Colonic mucosa (tissue), 4 donors: ENCODE results near the gene PLPP4. TPM values are rescaled to one million over a fixed set of nuclear protein-coding genes. Genes with fewer than 3 reads are reported as not detected.

ENCODE experiments used
- DNase-seq: peaks from one replicate; pipeline ENCODE4 v3.0.0-alpha.2; 2020
- H3K27ac ChIP-seq: fragments of 200-600 bp; one replicate; pipeline ENCODE4 v1.8.0; 2021
- H3K27me3 ChIP-seq: fragments of 200-600 bp; one replicate; pipeline ENCODE4 v1.8.0; 2021
- H3K36me3 ChIP-seq: fragments of 200-600 bp; one replicate; pipeline ENCODE4 v1.8.0; 2021
- H3K4me1 ChIP-seq: fragments of 200-600 bp; one replicate; pipeline ENCODE4 v1.8.0; 2021; ENCODE audit warnings: mild to moderate bottlenecking
- H3K4me3 ChIP-seq: fragments of 200-600 bp; one replicate; pipeline ENCODE4 v1.8.0; 2021
- H3K9ac ChIP-seq, 2 donors: one replicate each; pipeline ENCODE4 v1.7.0; 2013; ENCODE audit warnings: control low read depth in 2 of 2, low read depth in 2 of 2, low read length in 2 of 2
- H3K9me3 ChIP-seq: fragments of 200-600 bp; one replicate; pipeline ENCODE4 v1.8.0; 2021
- intact Hi-C: fragments of 100-400 bp; cut with DNase I; formaldehyde crosslinking; loops from one replicate; pipeline ENCODE4 v1.14.1; 2022
- total RNA-seq, 2 donors: library from RNA; stranded (reverse); fragmentation: NEBNext Ultra II Directional in 1 of 2; extraction: Animal tissue kit (Norgen Biotek cat#: 25700) in 1 of 2; gene quantifications; one replicate each; pipeline ENCODE4 v1.2.1, GENCODE V29; 2021
- TF ChIP-seq, protein P1 (sequence below): fragments of 200-600 bp; IDR thresholded peaks from one replicate; pipeline ENCODE4 v1.8.0; 2022; ENCODE audit warnings: antibody characterized with exemption, mild to moderate bottlenecking
- donor health status: healthy.
- donor health status: DM: no; HTN: no; CAD: no.
- donor health status: DM: no; HTN: no; CAD: no.

PLPP4 gene
- total RNA-seq, 2 donors from 2014 or later, result 0.61 TPM; not detected in 1

DNA sequence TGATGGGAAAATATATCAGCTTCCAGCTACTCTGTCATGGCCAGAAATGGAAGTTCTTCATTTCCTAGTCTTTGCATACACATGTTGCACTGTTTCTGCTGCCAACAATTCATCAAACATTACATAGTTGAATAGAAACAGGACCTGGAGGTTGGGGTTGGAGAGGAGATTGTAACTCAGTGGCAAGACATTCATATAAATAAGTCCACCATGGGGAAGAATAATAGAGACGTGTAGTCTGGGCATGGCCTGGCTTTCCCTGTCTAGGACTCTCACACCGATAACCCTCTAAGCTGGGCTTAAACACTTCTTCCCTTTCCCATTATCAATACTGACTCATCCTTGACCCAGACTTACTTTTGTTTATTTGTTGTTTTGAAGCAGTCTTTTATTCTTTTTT, 155.7 kb downstream of the PLPP4 start:
- TF ChIP-seq, protein P1, sequence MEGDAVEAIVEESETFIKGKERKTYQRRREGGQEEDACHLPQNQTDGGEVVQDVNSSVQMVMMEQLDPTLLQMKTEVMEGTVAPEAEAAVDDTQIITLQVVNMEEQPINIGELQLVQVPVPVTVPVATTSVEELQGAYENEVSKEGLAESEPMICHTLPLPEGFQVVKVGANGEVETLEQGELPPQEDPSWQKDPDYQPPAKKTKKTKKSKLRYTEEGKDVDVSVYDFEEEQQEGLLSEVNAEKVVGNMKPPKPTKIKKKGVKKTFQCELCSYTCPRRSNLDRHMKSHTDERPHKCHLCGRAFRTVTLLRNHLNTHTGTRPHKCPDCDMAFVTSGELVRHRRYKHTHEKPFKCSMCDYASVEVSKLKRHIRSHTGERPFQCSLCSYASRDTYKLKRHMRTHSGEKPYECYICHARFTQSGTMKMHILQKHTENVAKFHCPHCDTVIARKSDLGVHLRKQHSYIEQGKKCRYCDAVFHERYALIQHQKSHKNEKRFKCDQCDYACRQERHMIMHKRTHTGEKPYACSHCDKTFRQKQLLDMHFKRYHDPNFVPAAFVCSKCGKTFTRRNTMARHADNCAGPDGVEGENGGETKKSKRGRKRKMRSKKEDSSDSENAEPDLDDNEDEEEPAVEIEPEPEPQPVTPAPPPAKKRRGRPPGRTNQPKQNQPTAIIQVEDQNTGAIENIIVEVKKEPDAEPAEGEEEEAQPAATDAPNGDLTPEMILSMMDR, result no peak
- Histone ChIP-seq H3K9ac (no peak overlapping the region), H3K4me1 (no peaks in the 10 kb centered on the region), H3K27me3 (no peaks in the 10 kb centered on the region), H3K9me3 (no peaks in the 10 kb centered on the region), H3K4me3 (no peak overlapping the region), H3K27ac (no peak overlapping the region), H3K36me3 (no peaks in the 10 kb centered on the region)
- no peak for DNase-seq
- intact Hi-C loops, result no loop called here

DNA sequence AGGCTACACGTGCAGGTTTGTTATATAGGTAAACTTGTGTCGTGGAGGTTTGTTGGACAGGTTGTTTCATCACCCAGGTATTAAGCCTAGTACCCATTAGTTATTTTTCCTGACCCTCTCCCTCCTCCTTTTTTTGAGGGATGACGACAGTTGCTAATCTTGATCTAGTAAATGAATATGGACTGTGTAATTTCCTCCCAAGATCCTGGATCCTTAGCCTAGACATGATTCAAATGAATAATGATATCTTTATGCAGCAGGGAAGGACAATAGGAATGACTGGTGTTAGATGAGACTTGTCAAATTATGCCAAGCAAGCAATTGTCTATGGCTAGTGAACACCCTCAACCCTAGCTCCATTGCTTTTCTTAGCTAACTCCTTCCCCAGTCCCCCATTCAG, 156.2 kb downstream of the PLPP4 start:
- Histone ChIP-seq H3K4me3 (no peak overlapping the region), H3K27ac (no peak overlapping the region), H3K36me3 (no peaks in the 10 kb centered on the region), H3K27me3 (no peaks in the 10 kb centered on the region), H3K9ac (no peak overlapping the region), H3K9me3 (no peaks in the 10 kb centered on the region), H3K4me1 (no peaks in the 10 kb centered on the region)
- TF ChIP-seq, protein P1, result no peak
- intact Hi-C loops, result no loop called here
- DNase-seq, result no peak

DNA sequence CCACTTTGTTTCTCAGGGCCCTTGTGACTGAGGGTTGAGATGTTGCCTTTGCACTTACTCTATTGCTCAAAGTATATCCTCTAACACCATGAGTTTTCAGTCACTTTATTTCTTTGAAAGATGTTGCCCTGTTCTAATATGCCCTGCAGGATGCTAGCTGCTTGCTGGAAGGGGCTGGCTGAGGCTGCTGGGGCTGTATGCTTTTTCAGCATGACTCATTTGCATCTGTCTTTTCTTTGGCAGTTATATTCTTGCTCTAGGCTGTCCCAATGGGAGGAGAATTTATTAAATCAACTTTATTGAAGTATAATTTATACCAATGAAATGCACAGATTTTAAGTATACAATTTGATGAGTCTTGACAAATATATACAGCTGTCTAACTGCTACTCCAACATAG, 157.7 kb downstream of the PLPP4 start:
- Histone ChIP-seq H3K9ac (no peak overlapping the region), H3K27me3 (no peaks in the 10 kb centered on the region), H3K4me3 (no peak overlapping the region), H3K36me3 (no peaks in the 10 kb centered on the region), H3K4me1 (no peaks in the 10 kb centered on the region), H3K9me3 (no peaks in the 10 kb centered on the region), H3K27ac (no peak overlapping the region)
- intact Hi-C loops, result no loop called here
- DNase-seq, result no peak
- TF ChIP-seq, protein P1, result no peak

DNA sequence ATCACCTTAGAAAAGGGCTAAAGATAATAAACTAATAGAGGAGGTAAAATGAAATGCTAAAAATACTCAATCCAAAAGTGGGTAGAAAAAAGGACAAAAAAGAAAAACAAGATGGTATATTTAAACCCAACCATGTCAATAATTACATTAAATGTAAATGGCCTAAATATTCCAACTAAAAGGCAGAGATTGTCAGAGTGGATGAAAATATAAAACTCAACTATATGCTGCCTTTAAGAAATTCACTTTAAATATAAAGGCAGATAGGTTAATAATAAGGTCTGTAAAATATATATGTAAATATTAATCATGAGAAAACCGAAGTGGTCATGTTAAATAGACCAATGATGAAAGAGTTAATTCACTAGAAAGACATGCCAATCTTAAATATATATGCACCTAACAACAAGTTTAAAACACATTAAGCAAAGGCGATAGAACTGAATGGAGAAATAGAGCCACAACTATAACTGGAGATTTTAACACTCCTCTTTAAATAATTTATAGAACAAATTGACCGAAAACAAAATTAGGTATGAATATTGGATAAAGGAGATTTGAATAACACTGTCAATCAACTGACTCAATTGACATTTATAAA, 159.4 kb downstream of the PLPP4 start:
- Histone ChIP-seq H3K27me3 (no peaks in the 10 kb centered on the region), H3K9me3 (no peaks in the 10 kb centered on the region), H3K4me3 (no peak overlapping the region), H3K36me3 (no peaks in the 10 kb centered on the region), H3K4me1 (no peaks in the 10 kb centered on the region), H3K9ac (no peak overlapping the region), H3K27ac (no peak overlapping the region)
- DNase-seq, result no peak
- TF ChIP-seq, protein P1, result no peak
- intact Hi-C loops, result no loop called here

DNA sequence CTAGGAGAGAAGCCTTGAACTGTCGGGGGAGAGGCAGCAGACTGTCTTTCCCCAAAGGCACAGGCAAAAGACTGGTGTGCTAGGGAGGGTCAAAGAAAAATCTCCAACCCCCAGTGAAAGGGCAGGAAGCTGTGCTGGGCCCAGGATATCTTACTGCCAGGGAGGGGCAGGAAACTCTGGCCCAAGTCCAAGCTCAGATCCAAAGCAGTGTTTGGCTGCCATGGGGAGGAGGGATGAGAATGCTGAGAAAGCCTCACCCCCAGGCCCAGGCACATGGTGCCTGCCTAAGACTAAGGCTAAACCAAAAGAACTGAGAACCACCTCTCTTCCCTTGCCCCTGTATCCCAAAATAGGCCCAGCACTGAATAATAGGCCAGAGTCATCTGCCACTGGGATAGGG, 171.2 kb downstream of the PLPP4 start:
- Histone ChIP-seq H3K27me3 (no peaks in the 10 kb centered on the region), H3K36me3 (no peaks in the 10 kb centered on the region), H3K4me3 (no peak overlapping the region), H3K27ac (no peak overlapping the region), H3K4me1 (no peaks in the 10 kb centered on the region), H3K9ac (no peak overlapping the region), H3K9me3 (no peaks in the 10 kb centered on the region)
- intact Hi-C loops, result no loop called here
- TF ChIP-seq, protein P1, result no peak
- DNase-seq, result no peak
